GF-D8 (cell line): ENCODE data around the gene TUBG1.
A peak's percentile ranks its signal among the peaks of the same experiment; 100 is the strongest.

Source experiments
- DNase-seq: peaks from one replicate; lab custom pipeline; 2025; lab: John Stamatoyannopoulos, UW

TUBG1 gene

DNA sequence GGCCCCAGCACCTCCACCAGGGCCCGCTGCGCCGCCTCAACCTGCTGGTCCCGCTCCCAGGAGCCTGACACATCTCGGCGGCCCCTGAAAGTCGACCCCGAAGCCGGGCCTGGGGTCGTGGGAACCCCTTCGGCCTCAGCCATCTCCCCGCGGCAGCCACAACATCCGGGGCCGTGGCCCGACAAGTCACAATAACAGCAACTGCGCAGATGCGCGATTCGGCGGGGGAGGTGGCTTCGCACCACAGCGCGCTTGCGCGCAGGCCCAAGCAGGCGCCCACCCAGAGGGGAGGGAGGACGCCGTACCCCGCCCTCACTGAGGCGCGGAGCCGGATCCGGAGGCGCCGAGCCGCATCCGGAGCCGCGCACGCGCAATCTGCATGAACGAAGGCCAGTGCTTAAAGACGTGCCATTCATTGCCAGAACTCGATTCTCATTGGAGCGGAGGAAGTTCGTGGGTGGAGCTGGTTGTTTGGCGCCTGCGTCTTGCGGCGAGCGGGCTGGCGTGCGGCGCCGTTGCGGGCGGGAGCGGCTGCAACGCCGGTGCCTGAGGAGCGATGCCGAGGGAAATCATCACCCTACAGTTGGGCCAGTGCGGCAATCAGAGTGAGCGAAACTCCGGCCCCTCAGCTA is at the start of gene TUBG1, which contains the start of gene RETREG3:
Gene TUBG1 (plus strand): TSS at position 502 of the 632 bp plus-strand sequence. CDS start 55 bp downstream, at position 557.
Gene RETREG3 (minus strand): TSS at position 193 of the 632 bp plus-strand sequence. CDS start 50 bp downstream, at position 143.
- peak; percentile 96 for DNase-seq

GRCh38 chr17:42560246-42560645 is 49.2 kb upstream of the TUBG1 start:
- DNase-seq = no peak

DNA sequence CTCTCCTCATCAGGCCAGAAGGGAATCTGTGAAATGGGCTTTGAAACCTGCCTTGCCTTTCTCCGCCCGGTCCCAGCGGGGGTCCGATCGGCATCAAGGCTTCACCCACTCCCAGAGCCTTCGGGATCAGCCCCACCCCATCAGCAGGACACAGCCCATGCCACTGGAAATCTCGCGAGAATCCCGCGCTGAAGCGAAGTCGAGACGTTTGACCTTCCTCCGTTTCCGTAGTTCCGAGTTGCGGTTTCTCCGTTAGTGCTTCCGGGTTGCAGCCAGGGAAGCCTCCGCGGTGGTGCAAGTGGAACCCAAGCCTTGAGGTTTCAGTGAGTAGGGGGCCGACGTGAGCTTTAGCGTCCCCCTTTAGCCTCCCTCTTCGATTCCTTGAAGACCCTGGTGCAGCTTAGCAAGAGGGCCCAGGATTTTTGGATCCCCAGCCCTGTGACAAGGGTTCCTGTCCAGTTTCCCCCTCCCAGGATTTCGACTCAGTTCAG is 47.5 kb upstream of the TUBG1 start, which contains the start of gene COASY:
Gene COASY (plus strand): TSS at position 252 of the 491 bp plus-strand sequence. CDS start 475 bp downstream, outside the sequence.
- peak; percentile 86 for DNase-seq

GRCh38 chr17:42562388-42563142 is 46.9 kb upstream of the TUBG1 start:
- no peak for DNase-seq

GRCh38 chr17:42563143-42563509 is 46.4 kb upstream of the TUBG1 start:
- no peak for DNase-seq

- DNase-seq = no peak
Observed at GRCh38 chr17:42563543-42563942, 45.9 kb upstream of the TUBG1 start.

DNA sequence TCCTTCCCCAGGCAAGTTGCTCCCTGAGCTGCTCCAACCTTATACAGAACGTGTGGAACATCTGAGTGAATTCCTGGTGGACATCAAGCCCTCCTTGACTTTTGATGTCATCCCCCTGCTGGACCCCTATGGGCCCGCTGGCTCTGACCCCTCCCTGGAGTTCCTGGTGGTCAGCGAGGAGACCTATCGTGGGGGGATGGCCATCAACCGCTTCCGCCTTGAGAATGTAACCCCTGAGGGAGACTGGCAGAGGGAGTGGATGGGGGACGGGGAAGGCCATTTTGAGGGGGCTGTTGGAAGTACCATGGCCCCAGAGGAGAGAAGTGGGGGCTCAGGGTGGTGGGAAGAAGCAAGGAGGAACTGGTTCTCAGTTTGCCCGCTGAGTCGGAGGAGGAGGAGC is 45.5 kb upstream of the TUBG1 start:
- DNase-seq = no peak

GRCh38 chr17:42564815-42565522 is 44.5 kb upstream of the TUBG1 start:
- no peak for DNase-seq

GRCh38 chr17:42565523-42566214 is 43.8 kb upstream of the TUBG1 start:
- DNase-seq = no peak

DNA sequence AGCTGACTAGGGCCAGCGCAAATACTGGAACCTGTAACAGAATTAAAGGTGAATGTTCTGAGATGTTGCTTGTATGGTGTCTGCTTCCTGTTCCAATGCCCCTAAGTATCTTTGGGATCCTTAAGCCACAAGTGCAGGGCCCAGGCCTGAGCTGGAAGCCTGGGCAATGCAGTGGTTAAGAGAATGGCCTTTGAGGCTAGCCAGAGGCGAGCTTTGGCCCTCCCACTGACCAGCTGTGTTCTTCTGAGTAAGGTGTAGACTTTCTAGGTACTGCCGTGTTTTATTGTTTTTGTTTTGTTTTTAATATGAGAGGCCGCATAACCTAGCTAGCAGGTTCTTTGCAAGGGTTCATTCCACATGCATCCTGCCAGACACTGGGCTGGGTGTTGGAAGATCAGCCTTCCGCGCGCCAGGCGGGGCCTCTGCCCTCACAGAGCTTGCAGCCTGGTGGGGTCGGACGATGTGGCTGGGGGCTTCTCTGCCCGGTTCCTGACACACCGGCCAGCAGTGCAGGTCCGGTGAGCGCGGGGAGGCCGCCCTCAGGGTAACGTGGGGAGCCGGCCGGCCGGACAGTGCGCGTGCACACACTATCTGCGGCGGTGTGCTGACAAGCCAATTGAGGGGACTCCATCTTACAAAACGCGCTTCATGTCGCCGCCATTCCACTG is 43.1 kb upstream of the TUBG1 start:
- no peak for DNase-seq

DNA sequence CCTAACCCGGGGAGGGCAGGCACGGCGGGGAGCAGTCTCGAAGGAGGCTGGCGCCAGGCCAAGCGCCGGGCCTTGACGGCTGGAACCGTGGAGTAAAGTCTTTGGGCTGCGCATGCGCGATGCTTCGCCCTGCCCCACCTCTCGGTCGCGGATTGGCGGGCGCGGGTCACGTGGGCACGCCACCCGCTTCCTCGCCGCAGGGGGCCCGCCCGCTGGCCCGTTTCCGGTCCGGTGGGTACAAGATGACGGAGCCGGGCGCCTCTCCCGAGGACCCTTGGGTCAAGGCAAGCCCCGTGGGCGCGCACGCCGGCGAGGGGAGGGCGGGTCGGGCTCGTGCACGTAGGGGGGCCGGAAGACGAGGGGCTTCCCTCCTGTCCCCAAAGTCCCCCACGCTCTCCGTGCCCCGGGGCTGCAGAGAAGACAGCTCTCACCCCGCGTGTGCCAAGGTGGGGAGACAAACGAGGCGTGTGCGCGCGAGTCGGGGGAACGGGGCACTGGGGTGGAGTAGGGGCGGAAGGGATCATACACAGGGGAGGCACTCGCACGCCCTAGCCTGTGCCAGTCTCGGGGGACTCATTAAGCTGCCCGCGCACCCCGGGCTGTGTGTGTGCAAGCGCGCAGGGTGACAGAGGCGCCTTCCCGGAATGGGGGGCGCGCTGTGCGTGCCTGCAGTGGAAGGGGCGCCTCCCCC is 42.5 kb upstream of the TUBG1 start, which contains the start of gene MLX:
Gene MLX (plus strand): TSS at position 218 of the 691 bp plus-strand sequence. CDS start 25 bp downstream, at position 243.
- DNase-seq = peak; percentile 70

DNA sequence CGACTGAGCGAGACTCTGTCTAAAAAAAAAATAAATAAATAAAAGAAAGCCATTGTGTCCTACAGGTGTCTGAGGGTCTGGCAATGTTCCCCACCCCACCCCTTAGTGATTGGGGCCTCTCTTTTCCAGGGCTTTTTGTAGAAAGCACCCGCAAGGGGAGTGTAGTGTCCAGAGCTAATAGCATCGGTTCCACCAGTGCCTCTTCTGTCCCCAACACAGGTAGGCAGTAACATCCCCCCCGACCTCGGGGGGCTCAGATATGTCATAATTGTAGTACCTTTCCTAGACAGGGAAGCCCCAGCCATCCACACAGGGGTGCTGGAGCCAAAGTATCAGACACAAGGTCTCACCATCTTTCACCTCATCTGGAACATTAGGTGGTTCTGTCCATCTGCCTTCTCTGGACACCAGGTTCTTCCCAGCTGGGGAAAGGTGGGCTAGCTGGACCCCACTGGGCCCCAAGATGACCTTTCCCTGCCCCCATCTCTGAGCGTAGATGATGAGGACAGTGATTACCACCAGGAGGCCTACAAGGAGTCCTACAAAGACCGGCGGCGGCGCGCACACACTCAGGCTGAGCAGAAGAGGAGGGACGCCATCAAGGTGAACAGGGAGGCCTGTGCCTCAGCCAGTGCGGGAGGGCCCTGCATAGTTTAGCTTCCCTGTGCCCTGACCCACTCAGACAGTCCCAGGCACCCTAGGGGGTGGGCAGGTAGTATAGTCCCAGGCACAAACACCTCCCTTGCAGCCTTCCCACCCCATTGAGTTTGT is 41.0 kb upstream of the TUBG1 start:
- DNase-seq = no peak

DNA sequence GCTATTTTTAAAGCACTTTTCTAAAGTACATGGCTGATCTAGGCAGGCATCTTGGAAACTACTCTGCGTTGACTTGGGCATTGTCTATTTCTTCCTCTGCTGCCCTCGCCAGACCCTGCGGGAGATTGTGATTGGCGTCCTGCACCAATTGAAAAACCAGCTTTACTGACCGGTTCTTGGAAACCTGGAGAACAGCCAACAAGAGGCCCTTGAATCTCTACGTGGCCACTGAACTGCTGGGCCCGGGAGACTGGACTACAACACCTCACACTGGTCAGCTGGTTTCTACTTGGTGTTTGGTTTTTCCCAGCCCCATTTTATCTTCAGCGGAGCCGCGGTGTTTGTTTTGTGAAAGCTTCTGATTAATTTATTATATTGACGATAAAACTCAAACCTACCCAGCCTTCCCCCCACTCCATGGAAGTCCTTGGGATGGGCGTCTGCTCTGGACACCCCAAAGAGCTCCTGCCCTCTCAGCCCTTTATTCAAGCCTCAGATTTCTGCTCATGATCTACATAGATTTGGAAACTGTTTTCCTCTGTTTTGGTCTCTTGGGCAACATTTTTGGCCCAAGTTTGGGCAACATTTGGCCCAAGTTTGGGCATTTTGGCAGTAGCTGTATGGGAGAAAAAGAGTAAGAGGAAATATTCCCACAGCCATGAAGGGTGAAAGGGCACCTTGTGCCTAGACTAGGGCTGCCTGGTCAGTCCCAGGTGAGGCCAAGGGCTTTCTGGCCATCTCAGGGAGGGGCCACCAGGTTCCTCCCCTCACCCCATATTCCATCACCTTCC is 37.9 kb upstream of the TUBG1 start:
- DNase-seq = no peak

GRCh38 chr17:42573095-42573494 is 36.4 kb upstream of the TUBG1 start:
- DNase-seq = no peak

DNA sequence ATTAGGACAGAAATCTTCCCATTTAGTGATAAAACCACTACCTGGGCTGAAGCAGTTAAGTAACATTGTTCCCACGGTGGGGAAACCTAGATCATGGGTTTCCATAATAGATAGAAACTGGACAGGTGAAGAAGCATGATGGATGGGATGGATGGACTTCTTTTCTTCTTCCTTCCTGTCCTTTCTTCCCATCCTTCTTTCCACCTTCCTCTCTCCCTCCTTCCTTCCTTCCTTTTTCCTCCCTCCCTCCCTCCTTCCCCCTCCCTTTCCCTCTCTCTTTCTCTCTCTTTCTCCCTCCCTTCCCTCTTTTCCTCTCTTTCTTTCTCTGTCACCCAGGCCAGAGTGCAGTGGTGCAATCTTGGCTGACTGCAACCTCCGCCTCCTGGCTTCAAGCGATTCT is 35.0 kb upstream of the TUBG1 start:
- DNase-seq = no peak

- no peak for DNase-seq
Observed at GRCh38 chr17:42577140-42577531, 32.3 kb upstream of the TUBG1 start.

- DNase-seq = peak; percentile 90
Observed at GRCh38 chr17:42577532-42578281, 31.8 kb upstream of the TUBG1 start, which contains the start of gene PSMC3IP. Gene PSMC3IP (minus strand): TSS chr17:42577729. CDS start chr17:42577686, 43 bp downstream.

DNA sequence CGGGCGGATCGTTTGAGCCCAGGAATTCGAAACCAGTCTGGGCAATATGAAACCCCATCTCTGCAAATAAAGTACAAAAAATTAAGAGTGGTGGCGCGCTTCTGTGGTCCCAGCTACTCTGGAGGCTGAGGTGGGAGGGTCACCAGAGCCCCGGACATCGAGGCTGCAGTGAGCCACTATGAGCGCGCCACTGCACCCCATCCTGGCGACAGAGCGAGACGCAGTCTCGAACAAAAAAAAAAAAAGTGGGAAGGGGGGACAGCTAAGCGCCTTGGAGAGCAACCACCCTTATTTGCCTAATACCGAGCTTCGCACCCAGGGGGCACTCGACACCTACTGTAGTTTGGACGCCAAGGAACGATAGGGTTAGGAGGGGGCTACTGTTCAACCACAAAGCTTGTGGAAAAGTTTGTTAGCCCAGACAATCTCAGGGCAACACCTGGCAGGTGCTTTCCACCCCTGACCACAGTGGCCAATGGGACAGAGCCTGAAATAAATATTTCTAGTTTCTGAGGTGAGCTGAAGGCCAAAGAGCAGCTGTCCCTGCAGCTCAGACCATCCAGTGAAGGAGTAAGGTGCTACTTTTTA is 31.1 kb upstream of the TUBG1 start:
- peak; percentile 72 for DNase-seq
